ENCODE data around the gene GUCY1A1.

The GUCY1A1 gene

GRCh38 chr4:155676430-155676825, 9.8 kb downstream of the GUCY1A1 start:
- ChIA-PET CTCF (no interaction called here), POLR2A (no interaction called here)
- no peak for TF ChIP-seq CTCF (IDR thresholded peaks at IDR 0.05; ENCODE audit: insufficient read depth, low read length, missing control alignments)
- DNase-seq (ENCODE audit: low read depth, low spot score), result no peak
- H3K4me3 ChIP-seq (ENCODE audit: low read depth, low read length), result no peak overlapping the region

GRCh38 chr4:155678011-155678410, 11.4 kb downstream of the GUCY1A1 start:
- TF ChIP-seq CTCF (IDR thresholded peaks at IDR 0.05; ENCODE audit: insufficient read depth, low read length, missing control alignments), result no peak
- no peak overlapping the region for H3K4me3 ChIP-seq (ENCODE audit: low read depth, low read length)
- ChIA-PET CTCF (no interaction called here), POLR2A (no interaction called here)
- DNase-seq (ENCODE audit: low read depth, low spot score), result no peak

- no peak for DNase-seq (ENCODE audit: low read depth, low spot score)
- no peak overlapping the region for H3K4me3 ChIP-seq (ENCODE audit: low read depth, low read length)
- CTCF ChIA-PET, result no interaction called here
- POLR2A ChIA-PET, result no interaction called here
- TF ChIP-seq CTCF (IDR thresholded peaks at IDR 0.05; ENCODE audit: insufficient read depth, low read length, missing control alignments), result no peak
Observed at GRCh38 chr4:155679343-155679742, 12.7 kb downstream of the GUCY1A1 start.

GRCh38 chr4:155681886-155682285, 15.2 kb downstream of the GUCY1A1 start:
- ChIA-PET CTCF (interaction anchor here (0.6 kb wide), 1 partner anchor 187 kb away, joined by 3 read pairs; no protein-coding TSS in a partner anchor), POLR2A (no interaction called here)
- H3K4me3 ChIP-seq (ENCODE audit: low read depth, low read length), result no peak overlapping the region
- TF ChIP-seq CTCF (IDR thresholded peaks at IDR 0.05; ENCODE audit: insufficient read depth, low read length, missing control alignments), result no peak
- no peak for DNase-seq (ENCODE audit: low read depth, low spot score)

GRCh38 chr4:155684423-155684822, 17.8 kb downstream of the GUCY1A1 start:
- POLR2A ChIA-PET, result no interaction called here
- no peak for DNase-seq (ENCODE audit: low read depth, low spot score)
- no peak overlapping the region for H3K4me3 ChIP-seq (ENCODE audit: low read depth, low read length)
- CTCF ChIA-PET, result no interaction called here
- TF ChIP-seq CTCF (IDR thresholded peaks at IDR 0.05; ENCODE audit: insufficient read depth, low read length, missing control alignments), result no peak

GRCh38 chr4:155684892-155685541, 18.4 kb downstream of the GUCY1A1 start:
- ChIA-PET CTCF (no interaction called here), POLR2A (no interaction called here)
- no peak overlapping the region for H3K4me3 ChIP-seq (ENCODE audit: low read depth, low read length)
- DNase-seq (ENCODE audit: low read depth, low spot score), result no peak
- TF ChIP-seq CTCF (IDR thresholded peaks at IDR 0.05; ENCODE audit: insufficient read depth, low read length, missing control alignments), result no peak

All from AG04449 (cell line).